SW 1271 (cell line): ENCODE measurements around the gene HTRA2.
A peak's percentile ranks its signal among the peaks of the same experiment; 100 is the strongest.
"Not testable (repeated sequence)": the region's sequence is repeated elsewhere in the genome, so short reads cannot be mapped to it uniquely, and the experiment has no call there.

Experiments
- DNase-seq, 2 experiments: peaks; one replicate each; lab custom pipeline; 2025; lab: John Stamatoyannopoulos, UW

Gene HTRA2

GRCh38 chr2:74529357-74530238 lies at the start of gene HTRA2, which contains the start of gene AUP1:
Gene HTRA2, plus strand, starts transcription at chr2:74529933. Its CDS starts 74 bp downstream, at chr2:74530007.
Gene AUP1, minus strand, starts transcription at chr2:74529706. Its CDS starts 77 bp downstream, at chr2:74529629.
- DNase-seq = peak; percentile 93 to 96

DNA sequence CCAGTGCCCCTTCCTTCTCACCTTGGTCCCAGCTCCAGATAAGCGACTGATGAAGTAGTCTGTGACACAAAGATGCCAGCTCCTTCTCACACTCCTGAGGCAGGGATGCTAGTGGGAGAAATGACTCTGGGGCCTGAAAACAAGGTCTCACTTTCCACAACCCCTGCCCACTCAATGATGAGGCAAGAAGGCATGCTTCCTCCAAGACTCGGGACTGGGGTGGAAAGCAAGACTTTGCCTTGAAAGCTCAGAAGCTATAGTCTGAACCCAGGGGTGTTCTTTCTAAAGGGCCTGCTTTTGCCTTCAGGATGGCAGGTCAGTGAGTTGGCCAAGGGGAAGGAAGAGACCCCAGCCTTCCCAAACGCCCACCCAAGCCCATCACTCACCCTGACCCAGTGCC lies 48.3 kb upstream of the HTRA2 start:
- DNase-seq = no peak

DNA sequence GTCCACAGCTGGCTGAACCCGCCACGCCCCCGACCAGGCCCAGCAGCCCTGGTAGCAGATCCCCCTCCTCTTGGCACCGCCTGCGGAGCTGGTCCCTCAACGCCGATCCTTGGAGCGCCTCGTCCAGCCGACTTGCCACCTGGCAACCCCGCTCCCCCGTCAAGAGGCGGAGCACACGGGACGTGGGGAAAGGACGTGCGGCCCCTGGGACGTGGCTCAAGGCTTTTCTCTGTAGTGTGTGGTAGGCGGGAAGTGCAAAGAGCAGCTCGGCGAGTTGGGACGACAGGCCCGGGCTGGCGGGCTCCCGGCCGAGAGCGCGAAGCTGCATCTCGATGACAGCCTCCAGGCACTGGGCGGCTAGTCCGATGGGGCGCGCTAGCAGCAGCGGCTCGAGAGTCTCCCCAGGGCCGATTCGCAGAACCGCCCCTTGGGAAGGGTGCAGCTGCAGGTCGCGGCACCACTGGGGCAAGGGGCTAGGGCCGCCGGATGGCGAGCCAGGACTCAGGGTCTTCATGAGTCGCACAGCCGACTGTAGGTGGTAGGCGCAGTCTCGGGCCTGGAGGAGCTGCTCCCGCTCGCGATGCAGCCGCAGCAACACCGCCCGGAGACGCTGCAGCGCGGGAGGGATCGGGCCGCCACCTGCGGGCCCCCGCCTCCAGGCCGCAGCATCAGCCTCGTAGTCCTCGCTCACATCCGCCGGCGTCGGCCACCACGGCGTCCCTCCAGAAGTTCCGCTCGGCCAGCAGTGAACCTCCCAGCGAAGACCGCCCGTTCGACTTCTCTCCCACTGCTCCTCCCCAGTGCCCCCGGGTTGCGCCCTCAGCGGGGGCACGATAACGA lies 47.6 kb upstream of the HTRA2 start:
- DNase-seq = peak in 1 of 2 experiments; percentile 72

- DNase-seq = peak; percentile 82 to 97
Measured at GRCh38 chr2:74482801-74483674, 46.7 kb upstream of the HTRA2 start, which contains the start of the genes CCDC142 and TTC31. Gene CCDC142, minus strand, starts transcription at chr2:74482998. Its CDS starts 161 bp downstream, at chr2:74482837. Gene TTC31, plus strand, starts transcription at chr2:74483081. Its CDS starts 15 bp downstream, at chr2:74483096.

GRCh38 chr2:74483675-74484164 lies 46.0 kb upstream of the HTRA2 start:
- not testable (repeated sequence) for DNase-seq

DNA sequence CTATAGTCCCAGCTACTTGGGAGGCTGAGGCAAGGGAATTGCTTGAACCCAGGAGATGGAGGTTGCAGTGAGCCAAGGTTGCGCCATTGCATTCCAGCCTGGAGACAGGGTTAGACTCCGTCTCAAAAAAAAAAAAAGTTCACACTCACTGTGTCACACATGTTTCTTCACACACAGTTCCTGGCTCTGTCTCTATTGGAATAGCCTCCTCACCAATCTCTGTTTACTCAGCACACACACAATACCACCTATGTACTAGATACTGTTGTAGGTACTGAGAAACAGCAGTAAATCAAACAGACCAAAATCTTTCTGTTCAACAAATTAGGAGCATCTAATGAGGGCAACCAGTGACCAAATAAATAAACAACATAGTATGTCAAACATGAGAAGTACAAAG lies 43.6 kb upstream of the HTRA2 start:
- no peak for DNase-seq

DNA sequence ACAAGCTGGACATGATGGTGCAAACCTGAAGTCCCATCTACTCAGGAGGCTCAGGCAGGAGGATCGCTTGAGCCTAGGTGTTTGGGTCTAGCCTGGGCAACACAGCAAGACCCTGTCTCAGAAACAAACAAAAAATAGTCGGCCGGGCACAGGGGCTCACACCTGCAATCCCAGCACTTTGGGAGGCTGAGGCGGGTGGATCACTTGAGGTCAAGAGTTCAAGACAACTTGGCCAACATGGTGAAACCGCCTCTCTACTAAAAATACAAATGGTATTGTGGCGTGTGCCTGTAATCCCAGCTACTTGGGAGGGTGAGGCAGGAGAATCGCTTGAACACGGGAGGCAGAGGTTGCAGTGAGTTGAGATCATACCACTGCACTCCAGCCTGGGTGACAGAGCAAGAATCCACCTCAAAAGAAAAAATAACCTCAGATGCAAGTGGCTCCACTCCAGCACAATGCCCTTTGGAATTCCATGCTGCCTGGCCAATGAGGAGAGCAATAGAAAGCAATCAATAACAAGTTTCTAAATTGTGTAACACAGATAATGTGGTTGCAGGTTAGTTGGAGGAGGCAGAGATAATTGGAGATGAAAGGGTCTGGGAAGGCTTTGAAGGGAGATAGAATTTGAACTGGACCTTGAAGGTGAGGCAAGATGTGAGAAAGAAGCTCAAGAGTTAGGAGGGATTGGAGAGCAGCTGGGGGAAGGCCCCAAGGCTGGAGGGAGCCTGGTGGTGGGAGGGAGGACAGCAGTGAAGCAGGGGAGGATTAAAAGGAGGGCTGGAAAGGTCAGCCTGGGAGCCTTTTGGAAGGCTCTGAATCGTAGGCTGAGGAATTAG lies 40.9 kb upstream of the HTRA2 start:
- DNase-seq = no peak

GRCh38 chr2:74489906-74490305 lies 39.8 kb upstream of the HTRA2 start:
- DNase-seq = no peak

GRCh38 chr2:74491648-74492544 lies 37.8 kb upstream of the HTRA2 start:
- DNase-seq = no peak

DNA sequence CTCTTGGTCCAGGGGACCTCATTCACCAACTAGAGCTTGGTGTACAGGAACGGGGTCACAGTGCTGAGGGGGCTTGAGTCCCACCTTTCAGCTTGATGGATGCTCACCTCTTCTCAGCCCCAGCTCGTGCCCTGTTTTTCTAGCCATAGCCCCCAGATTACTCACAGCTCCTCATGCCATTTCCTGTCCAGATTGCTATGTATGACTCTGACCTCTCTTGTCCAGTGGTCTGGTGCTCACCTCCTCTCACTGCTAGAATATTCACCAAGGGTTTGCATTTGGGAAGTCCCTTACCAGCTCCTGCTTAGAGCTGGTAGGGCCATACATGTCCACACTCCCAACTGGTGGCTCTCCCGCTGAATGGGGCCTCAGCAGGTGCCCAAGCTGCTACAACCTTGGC lies 36.2 kb upstream of the HTRA2 start:
- no peak for DNase-seq

- DNase-seq = no peak
Measured at GRCh38 chr2:74495440-74495839, 34.3 kb upstream of the HTRA2 start.

- no peak for DNase-seq
Measured at GRCh38 chr2:74496997-74497776, 32.5 kb upstream of the HTRA2 start.

DNA sequence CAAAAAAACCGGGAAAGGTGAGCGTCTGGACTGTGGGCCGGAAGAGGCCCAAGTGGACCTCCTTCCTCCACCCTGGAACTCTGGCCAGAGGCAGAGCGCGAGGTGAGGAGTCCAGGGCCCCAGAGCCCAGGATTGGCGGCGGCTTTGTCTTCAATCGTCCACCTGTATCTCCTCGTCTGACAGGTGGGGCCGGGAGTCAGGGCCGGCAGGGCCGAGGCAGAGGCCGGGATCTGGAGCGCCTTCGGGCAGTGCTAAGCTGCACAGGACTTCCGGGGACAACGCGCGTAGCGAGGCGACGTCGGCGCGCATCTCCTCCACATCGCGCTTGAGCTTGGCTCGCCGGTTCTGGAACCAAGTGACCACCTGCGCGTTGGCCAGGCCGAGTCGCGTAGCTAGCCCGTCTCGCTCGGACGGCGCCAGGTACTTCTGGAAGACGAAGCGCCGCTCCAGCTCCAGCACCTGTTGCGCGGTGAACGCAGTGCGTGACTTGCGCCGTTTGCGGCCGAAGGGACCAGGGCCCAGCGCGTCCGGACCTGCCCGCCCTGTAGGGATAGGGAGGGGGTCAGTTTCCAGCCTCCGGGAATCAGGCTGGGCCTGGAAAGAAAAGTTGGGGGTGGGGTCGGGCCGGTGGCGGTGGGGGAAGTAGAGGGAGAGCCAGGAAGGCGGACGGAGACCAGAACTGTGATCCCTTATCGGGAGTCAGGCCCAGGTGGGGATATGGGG lies 31.8 kb upstream of the HTRA2 start:
- DNase-seq = no peak

- DNase-seq = no peak
Measured at GRCh38 chr2:74498500-74499266, 31.1 kb upstream of the HTRA2 start.

DNA sequence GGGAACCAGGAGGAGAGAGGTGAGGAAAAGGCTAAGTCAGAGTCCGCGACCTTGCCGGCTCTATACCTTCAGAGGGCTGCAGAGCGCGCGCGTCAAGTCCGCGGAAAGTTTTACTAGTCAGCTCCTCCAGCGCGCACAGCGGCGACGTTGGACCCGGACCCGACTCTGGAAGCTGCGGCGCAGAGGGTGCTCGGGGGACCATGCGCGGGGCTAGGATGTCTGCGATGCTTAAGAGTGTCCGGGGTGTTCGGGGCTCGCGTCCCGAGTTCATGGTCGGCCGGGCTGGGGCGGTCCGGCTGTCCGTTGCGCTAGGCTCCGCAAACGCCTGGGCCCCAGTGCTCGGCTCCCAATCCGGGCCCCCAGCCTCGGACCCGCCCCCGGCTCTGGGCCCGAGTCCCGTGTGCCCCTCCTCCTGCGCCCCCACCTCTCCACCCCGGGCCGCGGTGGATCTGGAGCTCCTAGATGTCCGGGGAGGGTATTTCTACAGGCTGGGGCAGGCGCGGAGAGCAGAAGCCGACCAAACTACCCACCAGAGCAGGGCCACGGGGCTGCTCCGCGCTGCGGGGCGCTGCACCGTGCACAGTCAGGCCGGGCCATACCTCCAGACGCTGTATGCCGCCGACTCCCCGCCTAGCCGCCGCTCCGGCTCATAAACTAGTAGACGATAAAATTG lies 30.3 kb upstream of the HTRA2 start, which contains the start of gene LBX2:
Gene LBX2 (minus strand): TSS at position 337 of the 673 bp plus-strand sequence. CDS start 66 bp downstream, at position 271.
- DNase-seq = no peak

GRCh38 chr2:74499940-74500577 lies 29.7 kb upstream of the HTRA2 start:
- DNase-seq = no peak
